Stimulated activated naive CD8-positive, alpha-beta T cell treated with anti-CD3 and anti-CD28 coated beads, Interleukin-15, amount 100 ng/mL, for 72 hours (primary cell): Measurements from ENCODE around the gene FTCD.
"Not testable (repeated sequence)": the region's sequence is repeated elsewhere in the genome, so short reads cannot be mapped to it uniquely, and the experiment has no call there.

Experiments used
- ATAC-seq: fragments of 150-1000 bp; cut with Tn5 transposase; 2 replicates; pipeline ENCODE4 v1.10.0; 2021; ENCODE audit warnings: mild to moderate bottlenecking, moderate library complexity
- DNase-seq, 2 donors: peaks; one replicate each; pipeline ENCODE4 v3.0.0; 2021 to 2022
- H3K27ac Mint-ChIP-seq, 2 donors: one replicate each; pipeline ENCODE4 v1.8.0; 2022; ENCODE audit warnings: mild to moderate bottlenecking in 2 of 2, mixed read lengths in 2 of 2, moderate library complexity in 2 of 2
- H3K27me3 Mint-ChIP-seq: one replicate; pipeline ENCODE4 v1.8.0; 2022; ENCODE audit warnings: mixed read lengths
- H3K4me1 Mint-ChIP-seq: one replicate; pipeline ENCODE4 v1.8.0; 2022; ENCODE audit warnings: mild to moderate bottlenecking, mixed read lengths
- H3K4me3 Mint-ChIP-seq, 2 donors: one replicate each; pipeline ENCODE4 v1.8.0; 2022; ENCODE audit warnings: mild to moderate bottlenecking in 2 of 2, mixed read lengths in 2 of 2, moderate library complexity in 1 of 2
- H3K9me3 Mint-ChIP-seq, 2 donors: one replicate each; pipeline ENCODE4 v1.8.0; 2022; ENCODE audit warnings: mixed read lengths in 2 of 2

FTCD gene

GRCh38 chr21:46141767-46142581, 13.4 kb downstream of the FTCD start:
- DNase-seq = no peak
- no peak overlapping the region for H3K4me3 Mint-ChIP-seq
- H3K9me3 Mint-ChIP-seq = no peaks in the 10 kb centered on the region
- H3K27me3 Mint-ChIP-seq = peaks cover 22% of the 10 kb centered on the region
- ATAC-seq = no peak
- H3K27ac Mint-ChIP-seq = no peak overlapping the region
- peaks cover 34% of the 10 kb centered on the region for H3K4me1 Mint-ChIP-seq

- H3K27me3 Mint-ChIP-seq = peaks cover 22% of the 10 kb centered on the region
- not testable (repeated sequence) for H3K9me3 Mint-ChIP-seq, H3K27ac Mint-ChIP-seq, H3K4me3 Mint-ChIP-seq, ATAC-seq, DNase-seq
- H3K4me1 Mint-ChIP-seq = peaks cover 34% of the 10 kb centered on the region
Measured at GRCh38 chr21:46140352-46141003, 14.9 kb downstream of the FTCD start.

GRCh38 chr21:46139686-46140085, 15.7 kb downstream of the FTCD start:
- no peak overlapping the region for H3K4me3 Mint-ChIP-seq
- no peak overlapping the region for H3K27ac Mint-ChIP-seq
- ATAC-seq (no peak), DNase-seq (no peak)
- no peaks in the 10 kb centered on the region for H3K9me3 Mint-ChIP-seq
- H3K4me1 Mint-ChIP-seq = peaks cover 30% of the 10 kb centered on the region
- peaks cover 22% of the 10 kb centered on the region for H3K27me3 Mint-ChIP-seq

GRCh38 chr21:46138383-46138970, 16.9 kb downstream of the FTCD start:
- H3K27me3 Mint-ChIP-seq = peaks cover 22% of the 10 kb centered on the region
- H3K4me1 Mint-ChIP-seq = peaks cover 18% of the 10 kb centered on the region
- no peaks in the 10 kb centered on the region for H3K9me3 Mint-ChIP-seq
- DNase-seq (no peak), ATAC-seq (no peak)
- no peak overlapping the region for H3K4me3 Mint-ChIP-seq
- H3K27ac Mint-ChIP-seq = peak overlapping the region; percentile 42 to 46

DNA sequence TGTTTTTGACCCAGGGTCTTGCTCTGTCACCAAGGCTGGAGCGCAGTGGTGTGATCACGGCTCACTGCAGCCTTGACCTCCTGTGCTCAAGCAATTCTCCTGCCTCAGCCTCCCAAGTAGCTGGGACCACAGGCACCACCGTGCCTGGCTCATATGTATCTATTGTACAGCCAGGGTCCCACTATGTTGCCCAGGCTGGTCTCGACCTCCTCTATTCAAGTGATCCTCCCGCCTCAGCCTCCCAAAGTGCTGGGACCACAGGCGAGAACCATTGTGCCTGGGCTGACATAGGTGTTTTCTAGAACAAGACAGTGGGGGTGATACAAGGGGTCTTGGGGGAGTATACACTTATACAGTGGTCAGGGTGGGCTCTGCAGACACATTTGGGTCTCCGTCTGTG, 17.5 kb downstream of the FTCD start:
- H3K4me1 Mint-ChIP-seq = peaks cover 15% of the 10 kb centered on the region
- peak overlapping the region in 1 of 2 donors; percentile 74 for H3K27ac Mint-ChIP-seq
- H3K4me3 Mint-ChIP-seq = no peak overlapping the region
- no peaks in the 10 kb centered on the region for H3K9me3 Mint-ChIP-seq
- no peak for DNase-seq
- H3K27me3 Mint-ChIP-seq = peaks cover 22% of the 10 kb centered on the region
- ATAC-seq = no peak

DNA sequence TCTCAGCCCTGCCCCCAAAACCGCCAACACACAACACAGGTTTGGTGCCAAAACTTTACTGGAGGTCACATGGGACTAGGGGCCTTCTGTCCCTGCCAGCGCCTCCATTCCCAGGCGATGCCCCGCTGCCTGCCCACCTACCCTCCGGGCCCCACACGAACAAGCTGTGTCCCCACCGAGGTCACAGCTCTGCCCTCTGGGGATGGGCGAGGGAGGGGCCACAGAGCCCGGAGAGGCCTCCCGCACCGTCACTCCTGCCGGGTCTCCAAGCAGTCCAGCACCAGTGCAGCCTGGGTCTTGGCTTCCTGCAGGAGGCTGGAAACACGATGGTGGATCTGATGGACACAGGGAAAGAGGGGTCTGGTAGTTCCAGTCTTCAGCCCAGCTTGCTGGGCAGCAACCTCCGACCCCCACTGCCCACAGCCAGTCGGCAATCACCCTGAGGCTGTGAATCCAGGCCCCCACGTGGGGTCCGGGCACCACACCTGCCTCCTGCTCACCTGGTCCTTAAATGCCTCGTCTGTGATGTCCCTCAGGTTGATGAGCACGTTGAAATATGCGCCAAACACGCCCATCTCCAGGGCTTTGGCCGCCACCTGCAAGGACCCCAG, 18.5 kb downstream of the FTCD start:
- ATAC-seq = no peak
- no peak for DNase-seq
- peak overlapping the region in 1 of 2 donors; percentile 71 for H3K27ac Mint-ChIP-seq
- H3K4me3 Mint-ChIP-seq = no peak overlapping the region
- H3K4me1 Mint-ChIP-seq = peaks cover 6% of the 10 kb centered on the region
- peaks cover 22% of the 10 kb centered on the region for H3K27me3 Mint-ChIP-seq
- no peaks in the 10 kb centered on the region for H3K9me3 Mint-ChIP-seq

- H3K4me1 Mint-ChIP-seq = no peaks in the 10 kb centered on the region
Measured at GRCh38 chr21:46135782-46136395, 19.5 kb downstream of the FTCD start.

GRCh38 chr21:46131838-46132651, 23.3 kb downstream of the FTCD start:
- Mint-ChIP-seq H3K27ac (no peak overlapping the region), H3K9me3 (no peaks in the 10 kb centered on the region)

More at GRCh38 chr21:46135782-46136395, 19.5 kb downstream of the FTCD start:
- no peak overlapping the region for H3K4me3 Mint-ChIP-seq
- H3K9me3 Mint-ChIP-seq = no peaks in the 10 kb centered on the region
- ATAC-seq (no peak), DNase-seq (no peak)
- H3K27me3 Mint-ChIP-seq = peaks cover 22% of the 10 kb centered on the region
- H3K27ac Mint-ChIP-seq = peak overlapping the region in 1 of 2 donors; percentile 74

GRCh38 chr21:46131588-46131837, 23.9 kb downstream of the FTCD start:
- DNase-seq (no peak), ATAC-seq (peak; percentile 17)
- no peaks in the 10 kb centered on the region for H3K9me3 Mint-ChIP-seq
- H3K27me3 Mint-ChIP-seq = no peaks in the 10 kb centered on the region
- no peak overlapping the region for H3K27ac Mint-ChIP-seq
- no peak overlapping the region for H3K4me3 Mint-ChIP-seq
- no peaks in the 10 kb centered on the region for H3K4me1 Mint-ChIP-seq

More at GRCh38 chr21:46131838-46132651, 23.3 kb downstream of the FTCD start:
- Mint-ChIP-seq H3K4me3 (no peak overlapping the region), H3K27me3 (no peaks in the 10 kb centered on the region), H3K4me1 (no peaks in the 10 kb centered on the region)
- DNase-seq (no peak), ATAC-seq (peak; percentile 40)

DNA sequence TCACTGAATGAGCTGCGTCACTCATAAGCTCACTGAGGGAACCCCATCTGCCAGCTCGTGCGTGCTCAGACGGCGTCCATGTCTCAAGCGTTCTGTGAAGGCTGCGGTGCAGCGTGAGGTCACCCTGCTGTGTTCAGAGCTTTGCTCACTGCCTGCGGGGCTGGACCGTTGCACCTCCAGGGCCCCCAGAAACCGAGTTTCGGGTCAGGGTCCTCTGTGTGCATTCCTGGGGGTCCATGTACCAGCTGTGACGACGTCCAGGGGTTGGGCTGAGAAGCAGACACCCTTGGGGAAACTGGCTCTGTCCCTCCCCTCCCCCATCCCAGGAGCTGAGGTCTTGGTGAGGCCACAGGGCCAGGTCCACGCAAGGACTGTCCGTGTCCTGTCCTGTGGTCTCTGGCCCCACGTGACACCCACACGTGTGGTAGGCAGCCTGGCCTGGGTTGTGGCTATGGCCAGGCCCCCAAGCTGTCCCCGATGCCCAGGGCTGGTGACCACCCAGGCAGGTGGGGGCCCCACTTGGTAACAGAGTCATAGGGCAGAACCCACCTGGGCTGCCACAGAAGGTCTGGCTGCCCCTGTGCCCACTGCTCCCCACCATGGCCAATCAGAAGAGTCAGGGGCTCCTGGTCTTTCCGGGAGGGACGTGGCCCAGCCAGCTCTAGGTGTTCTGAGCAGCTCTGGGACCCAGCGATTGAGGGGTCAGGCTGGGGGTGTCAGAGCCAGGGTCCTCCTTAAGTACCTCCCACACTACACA, 24.4 kb downstream of the FTCD start:
- no peaks in the 10 kb centered on the region for H3K4me1 Mint-ChIP-seq
- DNase-seq = no peak
- ATAC-seq = no peak
- H3K27me3 Mint-ChIP-seq = no peaks in the 10 kb centered on the region
- H3K27ac Mint-ChIP-seq = no peak overlapping the region
- H3K9me3 Mint-ChIP-seq = no peaks in the 10 kb centered on the region
- no peak overlapping the region for H3K4me3 Mint-ChIP-seq

GRCh38 chr21:46129846-46130651, 25.3 kb downstream of the FTCD start:
- no peaks in the 10 kb centered on the region for H3K27me3 Mint-ChIP-seq
- H3K27ac Mint-ChIP-seq = peak overlapping the region in 1 of 2 donors; percentile 30
- no peaks in the 10 kb centered on the region for H3K9me3 Mint-ChIP-seq
- DNase-seq (no peak), ATAC-seq (no peak)
- no peak overlapping the region for H3K4me3 Mint-ChIP-seq
- H3K4me1 Mint-ChIP-seq = no peaks in the 10 kb centered on the region

DNA sequence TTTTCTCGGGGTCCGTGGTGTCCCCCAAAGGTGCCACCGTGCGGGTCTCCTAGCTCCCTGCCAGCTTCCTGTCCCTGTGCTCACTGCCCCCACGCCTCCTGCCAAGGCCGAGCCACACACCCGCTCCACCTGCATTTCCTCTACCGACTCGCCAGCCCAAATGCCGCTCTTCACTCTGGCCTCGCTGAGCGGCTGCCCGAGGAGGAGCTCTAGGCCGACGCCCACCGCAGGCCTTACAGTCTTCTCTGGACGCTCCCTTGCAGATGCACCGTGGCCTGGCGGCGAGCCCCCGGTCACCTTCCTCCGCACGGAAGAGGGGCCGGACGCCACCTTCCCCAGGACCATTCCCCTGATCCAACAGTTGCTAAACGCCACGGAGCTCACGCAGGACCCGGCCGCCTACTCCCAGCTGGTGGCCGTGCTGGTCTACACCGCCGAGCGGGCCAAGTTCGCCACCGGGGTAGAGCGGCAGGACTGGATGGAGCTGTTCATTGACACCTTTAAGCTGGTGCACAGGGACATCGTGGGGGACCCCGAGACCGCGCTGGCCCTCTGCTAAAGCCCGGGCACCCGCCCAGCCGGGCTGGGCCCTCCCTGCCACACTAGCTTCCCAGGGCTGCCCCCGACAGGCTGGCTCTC, 26.3 kb downstream of the FTCD start:
- Mint-ChIP-seq H3K4me1 (no peaks in the 10 kb centered on the region), H3K4me3 (no peak overlapping the region), H3K27me3 (no peaks in the 10 kb centered on the region), H3K9me3 (peaks cover 0 to 2% of the 10 kb centered on the region in 2 donors), H3K27ac (peak overlapping the region in 1 of 2 donors; percentile 50)
- ATAC-seq (no peak), DNase-seq (no peak)
